Measurements from ENCODE around the gene WDR70. TPM values are rescaled to one million over a fixed set of nuclear protein-coding genes. Genes with fewer than 3 reads are reported as not detected.

Gene WDR70
- total and polyA plus RNA-seq, 2 of the 8 experiments (the other 6 are each of a cell fraction or from before 2014, with no cell fraction given) = 10.6 to 37.4 TPM

GRCh38 chr5:37370864-37371726, 8.0 kb upstream of the WDR70 start, which contains the start of gene NUP155 (continued):
- peak in 1 of 2 experiments; percentile 19; a peak in 1 of 3 replicates for TF ChIP-seq EP300 (IDR thresholded peaks at IDR 0.05; ENCODE audit: borderline replicate concordance in 1 of 2, low read depth in 2 of 2, low read length in 2 of 2)
- TF ChIP-seq HDAC2 (IDR thresholded peaks at IDR 0.05; ENCODE audit: borderline replicate concordance in 1 of 2, low read depth in 2 of 2, low read length in 2 of 2) = peak; percentile 27 to 53; a peak in 1 of 4 replicates
- 0 out of 2 replicates have a peak, but pooled peaks have one; percentile 12 for TF ChIP-seq POU5F1 (IDR thresholded peaks at IDR 0.05; ENCODE audit: low read depth, low read length)
- TF ChIP-seq SP4 (IDR thresholded peaks at IDR 0.05; ENCODE audit: low read length) = no peak; the same call in 1 of the 2 replicates
